HL-60/S4 (cell line): Measurements from ENCODE around the gene CSN1S1.
"Not testable (repeated sequence)": the region's sequence is repeated elsewhere in the genome, so short reads cannot be mapped to it uniquely, and the experiment has no call there.

Source experiments
- in situ Hi-C: fragments of 300-500 bp; cut with MboI; formaldehyde crosslinking; loops from 2 replicates; pipeline ENCODE4 v1.14.3; 2022; ENCODE audit warnings: low sequenced_read_pairs

The CSN1S1 gene, protein sequence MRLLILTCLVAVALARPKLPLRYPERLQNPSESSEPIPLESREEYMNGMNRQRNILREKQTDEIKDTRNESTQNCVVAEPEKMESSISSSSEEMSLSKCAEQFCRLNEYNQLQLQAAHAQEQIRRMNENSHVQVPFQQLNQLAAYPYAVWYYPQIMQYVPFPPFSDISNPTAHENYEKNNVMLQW

DNA sequence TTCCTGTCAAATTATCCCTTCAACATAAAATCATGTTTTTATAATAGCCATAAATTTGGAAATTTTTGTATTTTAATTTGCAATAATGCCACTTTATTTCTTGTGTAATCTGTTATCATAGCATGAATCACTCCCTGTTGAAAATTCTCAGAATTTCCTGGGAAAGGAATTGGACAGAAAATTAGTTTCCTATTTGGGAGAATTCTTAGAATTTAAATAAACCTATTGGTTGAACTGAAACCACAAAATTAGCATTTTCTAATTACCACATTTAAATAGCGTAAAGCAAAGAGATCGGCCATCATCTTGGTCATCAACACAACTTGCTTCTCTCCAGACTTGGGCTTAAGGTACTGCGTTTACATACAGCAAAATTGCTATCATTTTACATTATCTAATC is at the start of gene CSN1S1:
CSN1S1 (plus strand) TSS at position 301 of the 400 bp plus-strand sequence. CDS start 1,488 bp downstream, outside the sequence.
- in situ Hi-C loops, result no loop called here

DNA sequence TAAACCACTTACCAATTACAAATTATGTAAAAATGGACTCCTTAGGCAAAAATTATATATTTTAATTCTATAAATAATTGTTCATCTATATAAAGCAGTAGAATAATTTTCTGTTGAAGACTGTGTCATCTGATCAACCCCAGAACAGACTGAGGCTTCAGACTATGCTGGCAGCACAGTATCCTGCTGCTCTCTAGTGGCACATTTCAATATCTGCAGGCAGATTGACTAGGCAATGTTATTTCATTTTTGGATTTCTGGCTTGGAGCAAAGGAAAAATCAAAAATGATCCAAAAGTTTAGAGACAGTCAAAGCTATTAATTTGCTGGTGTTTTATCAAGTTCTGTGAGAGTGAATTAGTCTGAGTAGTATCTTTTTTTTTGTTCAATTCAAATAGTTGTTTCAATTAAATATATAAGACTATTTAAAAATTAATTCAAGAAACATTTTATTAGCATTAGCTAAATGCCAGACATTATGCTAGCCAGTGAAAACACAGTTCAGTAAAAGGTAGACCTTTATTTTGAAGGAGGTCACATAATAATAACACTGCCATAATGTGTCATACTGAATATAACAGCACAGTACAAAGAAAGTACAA is 49.6 kb upstream of the CSN1S1 start:
- in situ Hi-C loops, result no loop called here

- in situ Hi-C loops, result no loop called here
Observed at GRCh38 chr4:69882150-69882549, 48.7 kb upstream of the CSN1S1 start.

GRCh38 chr4:69888336-69888735 is 42.5 kb upstream of the CSN1S1 start:
- in situ Hi-C loops, result no loop called here

DNA sequence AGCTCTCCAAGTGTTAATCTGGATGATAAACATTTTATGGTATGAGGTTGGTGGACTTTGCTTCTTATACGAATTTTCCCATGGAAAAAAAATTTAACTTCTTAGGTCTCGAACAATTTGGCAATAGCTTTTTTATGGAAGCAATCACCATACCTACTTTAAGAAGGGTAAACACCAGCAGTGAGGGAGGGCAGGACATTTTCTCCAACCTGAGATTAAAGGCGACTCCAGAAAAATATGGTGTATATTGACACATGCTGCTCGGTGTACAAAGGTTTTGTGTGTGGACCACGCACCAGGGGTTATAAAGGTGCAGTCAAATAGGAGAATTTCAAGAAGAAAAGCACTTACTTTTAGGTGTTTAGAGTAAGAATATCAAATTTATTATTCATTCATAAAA is 36.7 kb upstream of the CSN1S1 start:
- in situ Hi-C loops, result no loop called here

DNA sequence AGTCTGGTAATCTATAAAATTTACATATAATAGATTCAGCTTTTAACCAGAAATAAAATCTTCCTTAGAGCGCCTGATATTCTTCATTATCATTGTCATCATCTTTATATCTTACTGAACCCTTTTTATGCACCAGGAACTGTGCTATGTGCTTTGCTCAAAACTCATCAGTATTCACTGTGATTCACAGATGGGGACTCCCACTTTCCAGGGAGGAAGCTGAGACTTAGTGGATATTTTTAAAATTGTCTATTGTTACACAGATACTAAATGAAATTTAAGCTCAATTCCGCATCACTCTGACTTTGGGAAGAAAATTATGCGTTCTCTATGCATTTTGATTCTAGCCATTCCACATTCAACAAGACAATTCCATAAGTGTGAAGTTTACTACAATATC is 36.1 kb upstream of the CSN1S1 start:
- in situ Hi-C loops, result no loop called here

DNA sequence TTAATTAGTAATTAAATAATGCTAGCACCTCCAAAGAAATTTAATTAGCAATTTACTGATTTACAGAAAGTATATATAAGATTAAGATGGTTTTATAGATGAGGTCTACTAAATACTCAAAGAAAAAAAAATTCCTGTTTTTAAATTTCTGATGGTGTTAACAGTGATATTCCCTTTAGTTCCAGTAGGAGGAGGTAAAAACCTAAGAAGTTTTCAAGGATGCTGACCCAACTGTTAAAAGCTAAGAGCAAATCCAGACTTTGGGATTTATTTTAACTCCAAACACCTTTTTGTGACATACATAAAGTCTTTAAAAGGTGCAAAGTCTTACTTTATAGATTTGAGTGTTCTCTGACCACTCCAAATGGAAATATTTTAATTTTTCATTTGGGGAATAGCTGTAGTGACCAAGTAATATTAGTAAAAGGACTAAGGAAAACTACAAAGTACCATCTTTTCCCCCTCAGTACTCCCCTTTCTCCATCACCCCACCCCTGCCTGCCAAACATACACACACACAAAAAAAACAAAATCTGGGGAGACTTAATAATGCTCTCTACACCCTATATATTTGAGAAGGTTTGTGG is 34.2 kb upstream of the CSN1S1 start:
- in situ Hi-C loops, result no loop called here

GRCh38 chr4:69907151-69907550 is 23.7 kb upstream of the CSN1S1 start:
- in situ Hi-C loops, result no loop called here

DNA sequence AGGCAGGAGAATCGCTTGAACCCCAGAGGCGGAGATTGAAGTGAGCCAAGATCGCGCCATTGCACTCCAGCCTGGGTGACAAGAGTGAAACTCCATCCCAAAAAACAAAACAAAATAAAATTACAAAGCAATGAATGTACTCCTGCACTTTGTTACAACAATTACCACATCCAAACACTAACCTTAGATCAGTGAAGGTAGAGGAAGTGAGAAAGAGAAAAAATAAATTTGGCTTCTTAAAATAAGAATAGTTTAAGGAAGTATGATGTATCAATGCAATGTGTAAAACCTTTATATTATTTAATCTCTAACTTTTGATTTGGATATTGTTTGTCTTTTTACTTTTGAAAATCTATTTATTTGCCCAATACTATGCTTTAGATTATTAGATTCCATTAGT is 21.7 kb upstream of the CSN1S1 start:
- in situ Hi-C loops, result no loop called here

DNA sequence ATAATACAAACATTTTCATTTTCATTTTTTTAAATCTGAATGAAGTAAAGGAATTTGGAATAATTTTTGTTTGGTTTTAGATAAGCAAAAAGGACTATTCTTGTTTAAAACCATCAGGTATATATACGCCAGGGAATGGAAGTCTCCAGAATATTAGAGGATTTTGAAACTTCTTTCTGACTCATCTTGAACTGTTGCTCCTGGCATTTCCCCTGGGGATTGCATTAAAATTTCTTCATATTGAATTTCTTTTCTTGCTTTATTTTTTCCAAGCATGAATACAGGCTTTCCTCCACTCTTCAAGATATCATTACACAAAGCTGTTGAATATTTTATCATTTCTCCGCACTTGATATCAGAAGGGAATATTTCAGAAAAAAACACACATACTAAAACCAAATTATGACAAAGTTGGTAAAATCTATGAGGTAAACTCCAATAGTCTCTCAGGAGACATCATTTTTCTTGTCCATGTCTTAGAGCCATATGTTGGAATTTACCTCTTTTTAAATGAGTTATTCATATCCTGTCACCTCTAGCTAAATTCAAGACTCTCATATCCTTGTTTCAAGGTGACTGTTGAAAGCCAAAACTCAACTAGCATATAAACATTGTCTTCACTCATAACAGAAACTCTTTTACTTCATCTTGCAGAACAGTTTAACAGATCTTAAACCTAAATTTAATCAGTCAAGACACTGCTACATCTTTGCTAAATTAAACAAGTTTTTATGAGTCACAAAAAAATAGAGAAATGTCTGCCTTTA is 20.7 kb upstream of the CSN1S1 start:
- in situ Hi-C loops, result no loop called here

DNA sequence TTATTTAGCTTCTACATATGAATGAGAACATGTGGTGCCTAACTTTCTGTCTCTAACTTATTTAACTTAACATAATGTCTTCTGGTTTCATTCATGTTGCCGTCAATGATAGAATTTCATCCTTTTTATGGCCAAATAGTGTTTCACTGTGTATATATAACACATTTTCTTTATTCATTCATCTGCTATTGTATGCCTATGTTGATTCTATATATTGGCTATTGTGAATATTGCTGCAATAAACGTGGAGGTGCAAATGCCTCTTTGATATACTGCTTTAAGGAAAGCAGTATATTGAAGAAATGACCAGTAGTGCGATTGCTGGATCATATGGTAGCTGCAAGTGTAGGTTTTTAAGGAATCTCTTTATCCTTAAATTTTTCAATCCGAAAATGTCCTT is 10.0 kb upstream of the CSN1S1 start:
- in situ Hi-C loops, result no loop called here

DNA sequence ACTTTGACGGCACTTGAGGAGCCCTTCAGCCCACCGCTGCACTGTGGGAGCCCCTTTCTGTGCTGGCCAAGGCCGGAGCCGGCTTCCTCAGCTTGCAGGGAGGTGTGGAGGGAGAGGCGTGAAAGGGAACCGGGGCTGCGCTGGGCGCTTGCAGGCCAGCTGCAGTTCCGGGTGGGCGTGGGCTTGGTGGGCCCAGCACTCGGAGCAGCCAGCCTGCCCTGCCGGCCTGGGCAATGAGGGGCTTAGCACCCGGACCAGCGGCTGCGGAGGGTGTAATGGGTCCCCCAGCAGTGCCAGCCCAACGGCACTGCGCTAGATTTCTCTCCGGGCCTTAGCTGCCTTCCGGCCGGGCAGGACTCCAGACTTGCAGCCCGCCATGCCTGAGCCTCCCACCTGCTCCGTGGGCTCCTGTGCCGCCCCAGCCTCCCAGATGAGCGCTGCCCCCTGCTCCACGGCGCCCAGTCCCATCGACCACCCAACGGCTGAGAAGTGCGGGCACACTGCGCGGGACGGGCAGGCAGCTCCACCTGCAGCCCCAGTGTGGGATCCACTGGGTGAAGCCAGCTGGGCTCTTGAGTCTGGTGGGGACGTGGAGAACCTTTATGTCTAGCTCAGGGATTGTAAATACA is 7.0 kb upstream of the CSN1S1 start:
- in situ Hi-C loops, result not testable (repeated sequence)

GRCh38 chr4:69934150-69934549 is 3.3 kb downstream of the CSN1S1 start:
- in situ Hi-C loops, result no loop called here

DNA sequence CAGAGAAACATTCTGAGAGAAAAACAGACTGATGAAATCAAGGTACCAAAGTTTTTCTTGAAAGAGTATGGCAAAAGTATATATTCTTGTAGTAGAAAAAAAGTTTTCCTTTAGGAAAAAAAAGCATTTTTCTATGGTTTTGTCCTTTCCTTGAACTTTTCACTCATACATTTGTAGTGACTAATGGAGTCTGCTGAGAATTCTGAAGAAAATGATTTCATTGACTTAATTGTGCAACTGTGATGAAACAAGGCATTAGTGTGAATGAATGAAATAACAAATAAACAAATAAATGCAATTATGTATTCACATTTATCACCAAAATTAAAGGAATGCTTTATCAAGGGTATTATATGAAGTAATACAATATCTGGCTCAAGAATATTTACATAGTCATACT is 5.7 kb downstream of the CSN1S1 start:
- in situ Hi-C loops, result no loop called here

DNA sequence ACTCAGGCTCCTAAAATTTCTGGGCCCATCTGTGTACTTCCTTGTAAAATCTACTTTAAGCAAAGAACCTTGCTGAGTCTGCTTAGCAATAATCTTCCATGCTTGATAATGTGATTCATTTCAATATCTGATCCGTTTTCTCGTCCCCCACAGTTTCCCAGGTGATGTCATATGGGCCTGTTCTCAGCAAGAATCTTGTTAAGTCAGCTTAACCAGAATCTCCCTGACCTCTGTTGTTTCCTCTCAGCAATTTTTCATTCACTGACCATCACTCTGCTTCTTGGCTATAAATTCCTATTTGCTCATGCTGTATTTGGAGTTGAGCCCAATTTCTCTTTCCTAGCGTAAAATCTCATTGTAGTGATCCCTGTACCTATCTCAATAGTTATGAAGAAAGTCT is 20.7 kb downstream of the CSN1S1 start:
- in situ Hi-C loops, result no loop called here

GRCh38 chr4:69957209-69957608 is 26.3 kb downstream of the CSN1S1 start:
- in situ Hi-C loops, result no loop called here

DNA sequence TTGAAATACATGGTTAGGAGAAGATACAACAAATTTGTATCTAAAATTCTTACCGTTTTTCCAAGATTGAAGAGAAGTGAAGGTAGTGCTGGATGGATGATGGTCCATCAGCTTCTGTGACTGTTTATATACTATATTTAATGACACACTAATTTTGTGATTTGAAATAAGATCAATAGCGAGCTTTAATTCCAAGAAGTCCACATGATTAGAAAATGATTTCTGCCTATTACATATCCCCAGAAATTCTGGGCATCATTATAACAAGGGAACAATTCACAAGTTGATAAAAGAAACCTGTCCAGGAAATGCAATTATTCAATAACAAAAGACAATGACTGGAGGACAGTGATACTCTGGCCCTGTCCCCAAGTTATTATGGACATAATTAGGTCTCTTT is 34.8 kb downstream of the CSN1S1 start, which contains the start of gene CSN2:
CSN2 (minus strand) TSS at position 101 of the 400 bp plus-strand sequence. CDS start 4,733 bp downstream, outside the sequence.
- in situ Hi-C loops, result no loop called here

- in situ Hi-C loops, result no loop called here
Observed at GRCh38 chr4:69970071-69970470, 39.2 kb downstream of the CSN1S1 start.

GRCh38 chr4:69974631-69975030 is 43.8 kb downstream of the CSN1S1 start:
- in situ Hi-C loops, result no loop called here

DNA sequence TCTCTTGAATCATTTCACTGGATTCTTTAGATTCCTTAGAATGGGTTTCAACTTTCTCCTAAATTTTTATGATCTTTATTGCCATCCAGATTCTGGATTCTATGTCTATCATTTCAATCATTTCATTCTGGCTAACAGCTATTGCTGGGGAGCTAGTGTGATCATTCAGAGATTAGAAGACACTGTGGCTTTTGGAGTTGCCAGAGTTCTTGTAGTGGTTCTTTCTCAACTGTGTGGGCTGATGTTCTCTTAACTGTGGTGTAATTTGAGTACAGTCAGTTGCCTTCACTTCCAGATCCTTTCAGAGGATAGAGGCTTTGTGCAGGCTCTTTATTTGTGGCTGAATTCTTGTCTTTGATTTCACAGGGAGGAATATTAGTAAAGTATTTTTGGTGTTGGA is 46.7 kb downstream of the CSN1S1 start:
- in situ Hi-C loops, result no loop called here

DNA sequence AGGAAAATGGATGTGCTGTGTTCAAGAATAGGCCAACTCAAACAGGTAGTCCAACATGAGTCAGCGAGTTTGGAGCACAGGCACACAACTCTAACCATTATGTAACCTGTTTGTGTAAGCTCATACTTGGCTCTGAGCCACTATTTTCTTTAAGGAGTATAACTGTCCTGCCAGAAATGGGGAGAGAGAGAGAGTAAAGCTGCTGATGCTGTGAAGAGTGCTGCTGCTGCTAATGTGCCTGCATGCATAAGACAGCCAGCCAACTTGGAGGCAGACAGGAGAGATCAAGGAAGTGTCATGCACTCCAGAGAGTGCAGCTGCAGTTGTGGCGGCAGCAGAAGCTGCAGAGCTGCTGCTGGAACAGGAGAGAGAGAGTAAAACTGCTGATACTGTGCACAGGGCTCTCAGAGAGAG is 53.2 kb downstream of the CSN1S1 start:
- in situ Hi-C loops, result no loop called here
